A172 (cell line): Measurements from ENCODE around the gene ASTN2. TPM values are rescaled to one million over a fixed set of nuclear protein-coding genes. Genes with fewer than 3 reads are reported as not detected.

Experiments
- DNase-seq: peaks from one replicate; pipeline ENCODE4 v3.0.0-alpha.2; 2015; ENCODE audit warnings: low spot score
- total RNA-seq: library from RNA; depleted of rRNA; stranded (reverse); fragments of >200 nt; shearing (Covaris generic); gene quantifications from 2 replicates; pipeline ENCODE4 v1.2.3, GENCODE V29; 2014

ASTN2 gene
- total RNA-seq, 1 experiment from 2014 or later: 8.5 TPM

GRCh38 chr9:116966199-116966598 lies 448.7 kb downstream of the ASTN2 start:
- no peak for DNase-seq

- DNase-seq: no peak
These were observed 450.6 kb downstream of the ASTN2 start for GRCh38 chr9:116964258-116964657.

GRCh38 chr9:116959809-116960208 lies 455.0 kb downstream of the ASTN2 start:
- no peak for DNase-seq

GRCh38 chr9:116958881-116959280 lies 456.0 kb downstream of the ASTN2 start:
- no peak for DNase-seq

- DNase-seq: no peak
These were observed 460.1 kb downstream of the ASTN2 start for GRCh38 chr9:116954731-116955130.

- DNase-seq: no peak
These were observed 461.6 kb downstream of the ASTN2 start for GRCh38 chr9:116953271-116953670.

- DNase-seq: no peak
These were observed 462.4 kb downstream of the ASTN2 start for GRCh38 chr9:116952436-116952810.

GRCh38 chr9:116951588-116952435 lies 463.0 kb downstream of the ASTN2 start:
- DNase-seq: peak; percentile 27

GRCh38 chr9:116945817-116946216 lies 469.0 kb downstream of the ASTN2 start:
- no peak for DNase-seq

- no peak for DNase-seq
These were observed 469.9 kb downstream of the ASTN2 start for GRCh38 chr9:116944714-116945534.

GRCh38 chr9:116943970-116944369 lies 470.9 kb downstream of the ASTN2 start:
- no peak for DNase-seq

GRCh38 chr9:116942593-116943061 lies 472.2 kb downstream of the ASTN2 start:
- no peak for DNase-seq

GRCh38 chr9:116941266-116941665 lies 473.6 kb downstream of the ASTN2 start:
- no peak for DNase-seq

- no peak for DNase-seq
These were observed 474.1 kb downstream of the ASTN2 start for GRCh38 chr9:116940614-116941215.

GRCh38 chr9:116939614-116940013 lies 475.2 kb downstream of the ASTN2 start:
- DNase-seq: no peak

GRCh38 chr9:116939161-116939560 lies 475.7 kb downstream of the ASTN2 start:
- no peak for DNase-seq

GRCh38 chr9:116937361-116937760 lies 477.5 kb downstream of the ASTN2 start:
- DNase-seq: no peak

GRCh38 chr9:116935149-116935897 lies 479.5 kb downstream of the ASTN2 start:
- DNase-seq: no peak

GRCh38 chr9:116934131-116934530 lies 480.7 kb downstream of the ASTN2 start:
- no peak for DNase-seq

GRCh38 chr9:116933251-116933650 lies 481.6 kb downstream of the ASTN2 start:
- no peak for DNase-seq

GRCh38 chr9:116929621-116930020 lies 485.2 kb downstream of the ASTN2 start:
- DNase-seq: no peak

- DNase-seq: no peak
These were observed 486.0 kb downstream of the ASTN2 start for GRCh38 chr9:116928884-116929283.
